Stimulated activated CD4-positive, alpha-beta T cell treated with anti-CD3 and anti-CD28 coated beads, Interleukin-2, amount 100 ng/mL, for 4 hours (primary cell): ENCODE results near the gene PPP1R16B.

Source experiments
- DNase-seq: peaks from one replicate; pipeline ENCODE4 v3.0.0-alpha.2; 2020; ENCODE audit warnings: low read depth

The PPP1R16B gene

GRCh38 chr20:38968090-38968489 lies 162.6 kb downstream of the PPP1R16B start:
- DNase-seq, result no peak

GRCh38 chr20:38969708-38970107 lies 164.2 kb downstream of the PPP1R16B start:
- DNase-seq, result no peak

GRCh38 chr20:38970302-38970701 lies 164.8 kb downstream of the PPP1R16B start:
- no peak for DNase-seq
